ENCODE results near the gene E2F2.

GRCh38 chr1:23480187-23481025 is 50.6 kb downstream of the E2F2 start:
- TF ChIP-seq EZH2 (IDR thresholded peaks at IDR 0.05; ENCODE audit: borderline replicate concordance, low read length) (no peak), CTCF (IDR thresholded peaks at IDR 0.05; ENCODE audit: low read length) (no peak)
